Sciatic nerve (tissue), 2 donors: ENCODE data around the gene MSANTD2. TPM values are rescaled to one million over a fixed set of nuclear protein-coding genes. Genes with fewer than 3 reads are reported as not detected.
A peak's percentile ranks its signal among the peaks of the same experiment; 100 is the strongest.

Source experiments
- ATAC-seq: fragments of 200-7000 bp; cut with Tn5 transposase; one replicate; pipeline ENCODE4 v1.9.1; 2020; ENCODE audit warnings: mild to moderate bottlenecking, moderate library complexity
- DNase-seq: peaks from one replicate; pipeline ENCODE4 v3.0.0-alpha.2; 2020; ENCODE audit warnings: low spot score
- intact Hi-C: fragments of 100-400 bp; cut with DNase I; formaldehyde crosslinking; loops from one replicate; pipeline ENCODE4 v1.14.2; 2022
- total RNA-seq: library from RNA; stranded (reverse); fragmentation: NEBNext Ultra II Directional; extraction: Animal tissue kit (Norgen Biotek cat#: 25700); gene quantifications from one replicate; pipeline ENCODE4 v1.2.1, GENCODE V29; 2021
- donor health status: DM: no; HTN: no; CAD: no.
- donor health status: DM: no; HTN: no; CAD: no.

Gene MSANTD2
- total RNA-seq, 1 donor from 2014 or later = 22.1 TPM

- no peak for ATAC-seq
- intact Hi-C loops = no loop called here
- DNase-seq = no peak
Observed at GRCh38 chr11:124722176-124722575, 78.0 kb downstream of the MSANTD2 start.

DNA sequence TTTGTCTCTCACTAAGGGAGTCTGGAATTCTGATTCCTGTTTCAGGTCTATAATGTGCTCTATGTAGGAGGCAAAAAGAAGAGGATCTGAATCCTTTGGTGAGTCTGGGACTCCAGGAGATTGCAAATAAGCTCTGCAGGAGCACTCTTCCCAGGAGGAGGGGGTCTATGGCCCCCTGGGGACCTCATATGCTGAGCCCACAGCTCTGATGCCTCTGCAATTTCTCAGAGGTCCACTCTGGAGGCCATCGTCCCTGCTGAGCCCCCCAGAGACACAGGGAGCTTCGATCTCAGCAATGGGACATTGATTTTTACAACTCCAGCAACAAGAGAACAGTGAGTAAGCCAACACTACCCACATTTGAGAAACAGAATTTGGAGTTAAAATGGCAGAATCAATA, 80.7 kb downstream of the MSANTD2 start:
- ATAC-seq = no peak
- DNase-seq = no peak
- intact Hi-C loops = no loop called here

- intact Hi-C loops = no loop called here
- no peak for DNase-seq
- no peak for ATAC-seq
Observed at GRCh38 chr11:124718801-124719200, 81.4 kb downstream of the MSANTD2 start.

DNA sequence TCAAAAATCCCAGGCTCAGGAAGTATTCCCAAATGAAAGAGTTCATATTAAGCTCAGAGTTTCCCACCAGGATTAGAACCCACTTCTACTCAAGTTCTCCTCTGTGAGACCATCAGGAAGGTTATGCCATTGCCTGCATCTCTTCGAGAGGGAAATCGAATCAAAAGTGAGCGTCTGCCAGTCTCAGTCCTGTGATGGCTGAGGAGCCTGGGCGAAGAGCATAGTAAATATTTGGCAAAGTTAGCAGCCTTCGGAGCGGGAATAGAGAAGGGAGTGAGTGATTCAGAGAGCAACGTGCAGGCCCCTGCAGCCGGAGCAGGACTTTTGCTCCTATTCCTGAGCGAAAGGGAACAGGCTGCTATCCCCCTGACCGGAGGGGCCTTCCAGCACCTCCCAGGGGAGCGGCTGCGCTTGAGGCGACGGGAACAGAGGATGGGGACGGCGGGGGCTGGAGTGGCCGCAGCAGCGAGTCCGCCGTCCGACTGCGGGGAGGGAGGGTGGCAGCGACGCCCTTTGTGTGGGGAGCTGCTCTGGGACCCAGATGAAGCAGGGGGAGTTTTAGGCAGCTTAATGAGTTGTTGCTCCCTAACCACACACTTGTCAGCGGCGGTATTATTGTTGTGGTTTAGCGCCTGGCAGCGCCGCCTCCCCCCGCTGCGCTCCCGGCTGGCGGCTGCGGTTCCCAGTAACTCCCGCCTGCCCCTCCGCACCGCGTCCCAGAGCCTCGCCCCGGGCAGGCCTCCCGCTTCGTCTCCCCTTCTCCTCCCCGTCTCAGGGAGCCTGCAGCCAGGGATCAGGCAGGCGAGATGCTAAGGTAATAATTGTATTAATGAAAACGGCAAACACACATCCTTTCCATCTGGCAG, 82.2 kb downstream of the MSANTD2 start:
- peak; percentile 38 for ATAC-seq
- intact Hi-C loops = no loop called here
- DNase-seq = no peak

- no peak for ATAC-seq
- no peak for DNase-seq
- intact Hi-C loops = no loop called here
Observed at GRCh38 chr11:124717421-124717785, 82.8 kb downstream of the MSANTD2 start.

- no peak for DNase-seq
- ATAC-seq = no peak
- intact Hi-C loops = no loop called here
Observed at GRCh38 chr11:124716591-124716990, 83.6 kb downstream of the MSANTD2 start.

Other genes starting within 250 kb of the MSANTD2 start
- gene OR8A1, start 230.4 kb downstream of the MSANTD2 start, total RNA-seq = not detected
- not detected for gene PANX3, start 189.0 kb downstream of the MSANTD2 start, total RNA-seq
- 38.8 TPM for gene TBRG1, start 177.5 kb downstream of the MSANTD2 start, total RNA-seq
- gene SIAE, start 126.7 kb downstream of the MSANTD2 start, total RNA-seq = 12.3 TPM
- gene SPA17, start 126.5 kb downstream of the MSANTD2 start, total RNA-seq = 2.5 TPM
- 6.2 TPM for gene NRGN, start 60.5 kb downstream of the MSANTD2 start, total RNA-seq
- 2.0 TPM for gene VSIG2, start 48.2 kb downstream of the MSANTD2 start, total RNA-seq
- 61.0 TPM for gene ESAM, start 38.1 kb downstream of the MSANTD2 start, total RNA-seq
- 36.6 TPM for gene ROBO3, start 65.0 kb upstream of the MSANTD2 start, total RNA-seq
- gene ROBO4, start 97.5 kb upstream of the MSANTD2 start, total RNA-seq = 34.4 TPM
- not detected for gene HEPN1, start 118.8 kb upstream of the MSANTD2 start, total RNA-seq
- gene HEPACAM, start 135.6 kb upstream of the MSANTD2 start, total RNA-seq = 16.5 TPM
- gene CCDC15, start 153.8 kb upstream of the MSANTD2 start, total RNA-seq = 2.8 TPM